Fibroblast of lung (primary cell): ENCODE results near the gene CASP7. TPM values are rescaled to one million over a fixed set of nuclear protein-coding genes. Genes with fewer than 3 reads are reported as not detected.

ENCODE experiments used
- DNase-seq, 2 donors: peaks; one replicate each; pipeline versions ENCODE4 v3.0.0 to v3.0.0-alpha.2; 2010; ENCODE audit warnings: low read depth in 2 of 2
- H2AFZ ChIP-seq: 2 replicates; pipeline ENCODE4 v1.5.1; 2012; ENCODE audit warnings: low read length, control low read depth, inconsistent platforms
- H3K27ac ChIP-seq: 2 replicates; pipeline ENCODE4 v1.5.1; 2011; ENCODE audit warnings: low read length, control low read depth; ENCODE audit not compliant: insufficient read depth
- H3K27me3 ChIP-seq: 2 replicates; pipeline ENCODE4 v1.5.1; 2011; ENCODE audit warnings: mild to moderate bottlenecking, low read length; ENCODE audit not compliant: control insufficient read depth, insufficient read depth
- H3K36me3 ChIP-seq: 2 replicates; pipeline ENCODE4 v1.5.1; 2011; ENCODE audit warnings: low read length; ENCODE audit not compliant: control insufficient read depth, insufficient read depth
- H3K4me1 ChIP-seq: 2 replicates; pipeline ENCODE4 v1.5.1; 2011; ENCODE audit warnings: low read length; ENCODE audit not compliant: control insufficient read depth, insufficient read depth; ENCODE audit errors: extremely low read depth
- H3K4me2 ChIP-seq: 2 replicates; pipeline ENCODE4 v1.5.1; 2011; ENCODE audit warnings: low read length, control low read depth; ENCODE audit not compliant: insufficient read depth; ENCODE audit errors: extremely low read depth
- H3K4me3 ChIP-seq, 4 experiments: fragments of 200-600 bp in 1 of 4; sonication (generic) in 1 of 4; replicated peaks in 1 of 4; 2 replicates each; pipeline ENCODE4 v1.5.1; 2011 to 2016; ENCODE audit warnings: low read length in 4 of 4, low read depth in 3 of 4, mild to moderate bottlenecking in 3 of 4, control low read depth in 2 of 4, inconsistent platforms in 1 of 4, mixed read lengths in 1 of 4; ENCODE audit not compliant: insufficient read depth in 1 of 4; ENCODE audit errors: control extremely low read depth in 1 of 4
- H3K79me2 ChIP-seq: 2 replicates; pipeline ENCODE4 v1.5.1; 2012; ENCODE audit warnings: mild to moderate bottlenecking, low read length, inconsistent platforms; ENCODE audit not compliant: control insufficient read depth, insufficient read depth
- H3K9ac ChIP-seq: 2 replicates; pipeline ENCODE4 v1.5.1; 2011; ENCODE audit warnings: mild to moderate bottlenecking, low read length, control low read depth; ENCODE audit not compliant: insufficient read depth
- H3K9me3 ChIP-seq: 2 replicates; pipeline ENCODE4 v1.5.1; 2012; ENCODE audit warnings: low read depth, low read length; ENCODE audit not compliant: control insufficient read depth, insufficient read depth
- H4K20me1 ChIP-seq: 2 replicates; pipeline ENCODE4 v1.5.1; 2011; ENCODE audit warnings: low read length; ENCODE audit not compliant: control insufficient read depth, insufficient read depth; ENCODE audit errors: extremely low read depth
- CTCF ChIP-seq, 2 donors: IDR thresholded peaks in 1 of 2; conservative IDR thresholded peaks in 1 of 2; 1 replicate in 1 of 2; 2 replicates in 1 of 2; pipeline ENCODE4 v1.5.1; 2011 to 2012; ENCODE audit warnings: low read length in 2 of 2, control low read depth in 1 of 2, inconsistent platforms in 1 of 2, low read depth in 1 of 2, mild to moderate bottlenecking in 1 of 2
- EZH2 ChIP-seq: IDR thresholded peaks from 2 replicates; pipeline ENCODE4 v1.5.1; 2012; ENCODE audit warnings: low read length, control low read depth, mild to moderate bottlenecking; ENCODE audit errors: missing control alignments
- polyA plus RNA-seq, 2 donors: library from polyadenylated mRNA; depleted of rRNA in 1 of 2; stranded (reverse) in 1 of 2; unstranded in 1 of 2; fragments of >200 nt; gene quantifications; 2 replicates each; pipeline ENCODE4 v1.2.1, GENCODE V29; 2011 to 2012; ENCODE audit warnings: missing spikeins in 1 of 2
- total RNA-seq: library from RNA; depleted of rRNA; stranded (reverse); fragments of >200 nt; gene quantifications from 2 replicates; pipeline ENCODE4 v1.2.1, GENCODE V29; 2014

The CASP7 gene
- total and polyA plus RNA-seq, 2 donors (not counting 1 experiment from before 2014, with no cell fraction given), result 27.0 to 28.9 TPM

- no peaks in the 10 kb centered on the region for H3K27me3 ChIP-seq
- no peak for DNase-seq
- no peaks in the 10 kb centered on the region for H4K20me1 ChIP-seq
- no peak overlapping the region for H3K27ac ChIP-seq
- H3K36me3 ChIP-seq, result no peaks in the 10 kb centered on the region
- TF ChIP-seq EZH2 (no peak), CTCF (conservative IDR thresholded peaks at IDR 0.05 in 1 of 2, IDR thresholded peaks at IDR 0.05 in 1 of 2; ENCODE audit: low read depth in 1 of 2, low read length in 2 of 2) (no peak)
- H3K9me3 ChIP-seq, result no peaks in the 10 kb centered on the region
- H3K4me2 ChIP-seq, result no peak overlapping the region
- H3K4me3 ChIP-seq, result no peak overlapping the region
- H2AFZ ChIP-seq, result no peak overlapping the region
- no peak overlapping the region for H3K9ac ChIP-seq
- no peaks in the 10 kb centered on the region for H3K79me2 ChIP-seq
- H3K4me1 ChIP-seq, result no peaks in the 10 kb centered on the region
These were observed 62.8 kb downstream of the CASP7 start for GRCh38 chr10:113742466-113742865.

- no peaks in the 10 kb centered on the region for H4K20me1 ChIP-seq
- TF ChIP-seq EZH2, result no peak
- no peak for TF ChIP-seq CTCF (conservative IDR thresholded peaks at IDR 0.05 in 1 of 2, IDR thresholded peaks at IDR 0.05 in 1 of 2; ENCODE audit: low read depth in 1 of 2, low read length in 2 of 2)
- no peak overlapping the region for H3K4me3 ChIP-seq
- no peaks in the 10 kb centered on the region for H3K27me3 ChIP-seq
- no peak overlapping the region for H3K9ac ChIP-seq
- H3K9me3 ChIP-seq, result no peaks in the 10 kb centered on the region
- H3K4me1 ChIP-seq, result no peaks in the 10 kb centered on the region
- no peak overlapping the region for H2AFZ ChIP-seq
- H3K79me2 ChIP-seq, result no peaks in the 10 kb centered on the region
- no peak for DNase-seq
- no peak overlapping the region for H3K27ac ChIP-seq
- no peak overlapping the region for H3K4me2 ChIP-seq
- H3K36me3 ChIP-seq, result no peaks in the 10 kb centered on the region
These were observed 63.9 kb downstream of the CASP7 start for GRCh38 chr10:113743594-113743993.

- no peak overlapping the region for H2AFZ ChIP-seq
- H3K27me3 ChIP-seq, result no peaks in the 10 kb centered on the region
- no peaks in the 10 kb centered on the region for H3K36me3 ChIP-seq
- no peak overlapping the region for H3K9ac ChIP-seq
- no peaks in the 10 kb centered on the region for H3K79me2 ChIP-seq
- no peak overlapping the region for H3K4me2 ChIP-seq
- TF ChIP-seq EZH2 (no peak), CTCF (conservative IDR thresholded peaks at IDR 0.05 in 1 of 2, IDR thresholded peaks at IDR 0.05 in 1 of 2; ENCODE audit: low read depth in 1 of 2, low read length in 2 of 2) (no peak)
- DNase-seq, result no peak
- no peak overlapping the region for H3K27ac ChIP-seq
- no peak overlapping the region for H3K4me3 ChIP-seq
- H3K9me3 ChIP-seq, result no peaks in the 10 kb centered on the region
- H3K4me1 ChIP-seq, result no peaks in the 10 kb centered on the region
- H4K20me1 ChIP-seq, result no peaks in the 10 kb centered on the region
These were observed 65.7 kb downstream of the CASP7 start for GRCh38 chr10:113745374-113745773.
